Measurements from ENCODE around the gene NBL1. TPM values are rescaled to one million over a fixed set of nuclear protein-coding genes. Genes with fewer than 3 reads are reported as not detected.
A peak's percentile ranks its signal among the peaks of the same experiment; 100 is the strongest.

NBL1 gene
- total and polyA plus RNA-seq, 9 donors = 127 to 852 (median 525) TPM

GRCh38 chr1:19656780-19657466 lies 12.8 kb downstream of the NBL1 start:
- H3K27ac ChIP-seq = no peak overlapping the region
- DNase-seq = peak in 2 of 5 donors; percentile 46 to 51
- H3K27me3 ChIP-seq = no peaks in the 10 kb centered on the region
- H3K36me3 ChIP-seq = no peaks in the 10 kb centered on the region
- WGBS, 3 donors = 70 to 73% (median 70%) methylated on average over 13 to 15 of the region's 15 CpGs
- intact Hi-C loops (cut with DNase I) = loop anchor here in 2 of 4 donors (5.0 kb wide), 2 partner anchors 310 to 405 kb away; partner anchors contain the start of genes EMC1 (in 1 of the 2) and MRTO4 (in 1 of the 2)
- no peak overlapping the region for H3K4me3 ChIP-seq
- no peak for TF ChIP-seq POLR2A (IDR thresholded peaks at IDR 0.05)
- TF ChIP-seq, protein P1, sequence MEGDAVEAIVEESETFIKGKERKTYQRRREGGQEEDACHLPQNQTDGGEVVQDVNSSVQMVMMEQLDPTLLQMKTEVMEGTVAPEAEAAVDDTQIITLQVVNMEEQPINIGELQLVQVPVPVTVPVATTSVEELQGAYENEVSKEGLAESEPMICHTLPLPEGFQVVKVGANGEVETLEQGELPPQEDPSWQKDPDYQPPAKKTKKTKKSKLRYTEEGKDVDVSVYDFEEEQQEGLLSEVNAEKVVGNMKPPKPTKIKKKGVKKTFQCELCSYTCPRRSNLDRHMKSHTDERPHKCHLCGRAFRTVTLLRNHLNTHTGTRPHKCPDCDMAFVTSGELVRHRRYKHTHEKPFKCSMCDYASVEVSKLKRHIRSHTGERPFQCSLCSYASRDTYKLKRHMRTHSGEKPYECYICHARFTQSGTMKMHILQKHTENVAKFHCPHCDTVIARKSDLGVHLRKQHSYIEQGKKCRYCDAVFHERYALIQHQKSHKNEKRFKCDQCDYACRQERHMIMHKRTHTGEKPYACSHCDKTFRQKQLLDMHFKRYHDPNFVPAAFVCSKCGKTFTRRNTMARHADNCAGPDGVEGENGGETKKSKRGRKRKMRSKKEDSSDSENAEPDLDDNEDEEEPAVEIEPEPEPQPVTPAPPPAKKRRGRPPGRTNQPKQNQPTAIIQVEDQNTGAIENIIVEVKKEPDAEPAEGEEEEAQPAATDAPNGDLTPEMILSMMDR (IDR thresholded peaks at IDR 0.05) = no peak
- no peaks in the 10 kb centered on the region for H3K9me3 ChIP-seq
- H3K4me1 ChIP-seq (ENCODE audit: insufficient read depth) = peaks cover 9% of the 10 kb centered on the region

DNA sequence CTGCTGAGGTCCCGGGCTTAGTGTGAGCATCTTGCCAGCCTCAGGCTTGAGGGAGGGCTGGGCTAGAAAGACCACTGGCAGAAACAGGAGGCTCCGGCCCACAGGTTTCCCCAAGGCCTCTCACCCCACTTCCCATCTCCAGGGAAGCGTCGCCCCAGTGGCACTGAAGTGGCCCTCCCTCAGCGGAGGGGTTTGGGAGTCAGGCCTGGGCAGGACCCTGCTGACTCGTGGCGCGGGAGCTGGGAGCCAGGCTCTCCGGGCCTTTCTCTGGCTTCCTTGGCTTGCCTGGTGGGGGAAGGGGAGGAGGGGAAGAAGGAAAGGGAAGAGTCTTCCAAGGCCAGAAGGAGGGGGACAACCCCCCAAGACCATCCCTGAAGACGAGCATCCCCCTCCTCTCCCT lies 13.4 kb downstream of the NBL1 start:
- Histone ChIP-seq H3K4me1 (ENCODE audit: insufficient read depth) (peaks cover 4% of the 10 kb centered on the region), H3K9me3 (no peaks in the 10 kb centered on the region), H3K27me3 (no peaks in the 10 kb centered on the region), H3K4me3 (no peak overlapping the region), H3K27ac (no peak overlapping the region), H3K36me3 (no peaks in the 10 kb centered on the region)
- DNase-seq = peak in 1 of 5 donors; percentile 47
- TF ChIP-seq POLR2A (IDR thresholded peaks at IDR 0.05) (no peak), EP300 (IDR thresholded peaks at IDR 0.05) (no peak)
- TF ChIP-seq, protein P1 (IDR thresholded peaks at IDR 0.05) = no peak
- WGBS, 3 donors = 77 to 82% (median 79%) methylated on average over 10 of the region's 10 CpGs
- intact Hi-C loops (cut with DNase I) = loop anchor here in 2 of 4 donors (5.0 kb wide), 2 partner anchors 310 to 405 kb away; partner anchors contain the start of genes EMC1 (in 1 of the 2) and MRTO4 (in 1 of the 2)

DNA sequence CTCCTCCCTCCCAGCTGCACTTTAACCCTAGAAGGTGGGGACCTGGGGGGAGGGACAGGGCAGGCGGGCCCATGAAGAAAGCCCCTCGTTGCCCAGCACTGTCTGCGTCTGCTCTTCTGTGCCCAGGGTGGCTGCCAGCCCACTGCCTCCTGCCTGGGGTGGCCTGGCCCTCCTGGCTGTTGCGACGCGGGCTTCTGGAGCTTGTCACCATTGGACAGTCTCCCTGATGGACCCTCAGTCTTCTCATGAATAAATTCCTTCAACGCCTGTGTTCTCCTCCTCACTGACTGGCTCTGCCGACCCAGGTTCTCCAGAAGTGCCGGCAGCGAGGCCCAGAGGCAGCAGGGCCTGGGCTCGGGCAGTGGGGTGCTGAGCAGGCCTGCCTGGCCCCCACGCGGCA lies 14.1 kb downstream of the NBL1 start:
- peak overlapping the region in 1 of 2 donors; percentile 51 for H3K27ac ChIP-seq
- intact Hi-C loops (cut with DNase I) = loop anchor here in 2 of 4 donors (5.0 kb wide), 2 partner anchors 311 to 406 kb away; partner anchors contain the start of genes EMC1 (in 1 of the 2) and MRTO4 (in 1 of the 2)
- H3K4me3 ChIP-seq = no peak overlapping the region
- no peaks in the 10 kb centered on the region for H3K9me3 ChIP-seq
- DNase-seq = no peak
- peaks cover 4% of the 10 kb centered on the region for H3K4me1 ChIP-seq (ENCODE audit: insufficient read depth)
- 72 to 83% (median 77%) methylated on average over 13 of the region's 13 CpGs for WGBS, 3 donors
- no peaks in the 10 kb centered on the region for H3K36me3 ChIP-seq
- TF ChIP-seq POLR2A (IDR thresholded peaks at IDR 0.05) (no peak), EP300 (IDR thresholded peaks at IDR 0.05) (no peak)
- TF ChIP-seq, protein P1 (IDR thresholded peaks at IDR 0.05) = no peak
- H3K27me3 ChIP-seq = no peaks in the 10 kb centered on the region

DNA sequence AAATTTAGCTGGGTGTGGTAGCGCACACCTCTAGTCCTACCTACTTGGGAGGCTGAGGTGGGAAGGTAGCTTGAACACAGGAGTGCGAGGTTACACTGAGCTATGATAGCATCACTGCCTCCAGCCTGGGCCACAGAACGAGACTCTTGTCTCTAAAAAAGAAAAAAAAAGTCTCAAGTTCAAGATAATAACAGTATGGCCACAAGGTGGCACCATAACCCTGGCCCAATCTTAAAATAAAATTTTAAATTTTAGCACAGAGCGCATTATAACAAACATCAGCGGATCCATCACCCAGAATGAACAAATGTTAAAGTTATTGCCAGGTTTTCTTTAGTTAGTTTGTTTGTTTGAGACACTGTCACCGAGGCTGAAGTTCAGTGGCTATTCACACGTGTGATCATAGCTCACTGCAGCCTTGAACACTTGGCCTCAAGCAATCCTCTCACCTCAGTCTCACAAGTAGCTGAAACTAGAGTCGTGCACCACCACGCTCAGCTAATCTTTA lies 17.7 kb downstream of the NBL1 start:
- Histone ChIP-seq H3K27ac (no peak overlapping the region), H3K4me3 (no peak overlapping the region), H3K27me3 (peaks cover 3% of the 10 kb centered on the region), H3K36me3 (no peaks in the 10 kb centered on the region), H3K9me3 (no peaks in the 10 kb centered on the region), H3K4me1 (ENCODE audit: insufficient read depth) (peaks cover 3% of the 10 kb centered on the region)
- DNase-seq = peak in 1 of 5 donors; percentile 47
- intact Hi-C loops (cut with DNase I) = loop anchor here in 2 of 4 donors (5.0 kb wide), 2 partner anchors 41 to 46 kb away; no protein-coding TSS in a partner anchor
- WGBS, 3 donors = 4 to 15% (median 9%) methylated on average over 9 of the region's 9 CpGs
- no peak for TF ChIP-seq POLR2A (IDR thresholded peaks at IDR 0.05)
- TF ChIP-seq, protein P1 (IDR thresholded peaks at IDR 0.05) = peak; percentile 49 to 68 (median 65)

Data from ovary (tissue), 9 donors.